Smooth muscle cell of the brain vasculature (primary cell): ENCODE results near the gene ARL15.

Experiments used
- DNase-seq: peaks from one replicate; pipeline ENCODE4 v3.0.0-alpha.2; 2012; ENCODE audit warnings: low read depth, low spot score

The ARL15 gene

GRCh38 chr5:54288568-54289217 lies 21.7 kb downstream of the ARL15 start:
- DNase-seq, result no peak

- DNase-seq, result no peak
Observed at GRCh38 chr5:54285686-54286085, 24.7 kb downstream of the ARL15 start.

- no peak for DNase-seq
Observed at GRCh38 chr5:54284586-54284985, 25.8 kb downstream of the ARL15 start.

DNA sequence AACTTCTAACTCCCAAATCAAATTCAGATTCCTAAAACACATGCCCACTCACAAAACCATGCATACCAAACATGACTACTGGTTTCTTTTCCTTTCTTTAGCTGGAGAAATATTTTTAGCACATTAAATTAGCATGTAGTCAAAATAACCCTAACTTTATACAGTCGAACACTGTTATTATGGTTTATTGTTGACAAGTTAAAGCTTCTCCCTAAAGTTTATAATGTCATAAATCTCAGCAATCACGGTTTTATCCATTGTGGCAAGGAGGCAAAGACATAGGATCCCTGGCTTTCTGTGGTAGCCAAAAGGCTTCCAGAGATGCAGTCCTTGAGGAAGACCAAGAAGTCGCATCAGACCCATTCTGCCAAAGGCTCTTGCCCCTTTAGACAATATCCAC lies 27.5 kb downstream of the ARL15 start:
- no peak for DNase-seq

DNA sequence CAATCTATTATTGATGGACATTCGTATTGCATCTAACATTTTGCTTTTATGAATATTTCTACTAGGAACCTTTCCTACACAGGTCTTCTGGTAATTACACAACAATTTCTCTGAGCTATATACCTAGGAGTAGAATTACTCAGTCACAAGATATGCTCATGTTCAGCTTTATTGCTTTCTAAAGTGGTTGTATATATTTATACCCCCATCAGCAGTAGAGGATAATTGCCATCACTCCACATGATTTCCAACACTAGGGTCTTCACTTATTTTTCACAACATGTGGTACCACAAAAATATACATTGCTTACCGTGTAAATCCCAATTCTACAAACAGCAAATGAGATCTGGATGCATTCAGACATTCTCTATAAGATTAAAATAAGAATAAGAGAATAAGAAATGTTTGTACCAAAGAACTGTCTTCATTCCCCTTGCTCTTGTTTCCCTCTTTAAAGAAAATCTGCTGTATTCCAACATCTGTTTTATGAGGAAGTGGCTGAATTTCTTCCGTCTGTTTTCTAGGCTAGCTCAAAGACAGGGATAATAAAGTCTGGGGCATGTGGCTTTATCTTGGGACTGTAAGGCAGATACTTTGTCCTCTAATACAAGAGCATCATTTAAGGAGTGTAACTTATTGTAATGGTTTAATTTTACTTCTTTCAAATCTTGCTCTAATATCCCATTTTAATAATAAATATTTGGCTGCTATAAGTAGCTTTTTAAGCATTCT lies 28.2 kb downstream of the ARL15 start:
- no peak for DNase-seq

- DNase-seq, result no peak
Observed at GRCh38 chr5:54279960-54280359, 30.4 kb downstream of the ARL15 start.

- no peak for DNase-seq
Observed at GRCh38 chr5:54278979-54279717, 31.2 kb downstream of the ARL15 start.

DNA sequence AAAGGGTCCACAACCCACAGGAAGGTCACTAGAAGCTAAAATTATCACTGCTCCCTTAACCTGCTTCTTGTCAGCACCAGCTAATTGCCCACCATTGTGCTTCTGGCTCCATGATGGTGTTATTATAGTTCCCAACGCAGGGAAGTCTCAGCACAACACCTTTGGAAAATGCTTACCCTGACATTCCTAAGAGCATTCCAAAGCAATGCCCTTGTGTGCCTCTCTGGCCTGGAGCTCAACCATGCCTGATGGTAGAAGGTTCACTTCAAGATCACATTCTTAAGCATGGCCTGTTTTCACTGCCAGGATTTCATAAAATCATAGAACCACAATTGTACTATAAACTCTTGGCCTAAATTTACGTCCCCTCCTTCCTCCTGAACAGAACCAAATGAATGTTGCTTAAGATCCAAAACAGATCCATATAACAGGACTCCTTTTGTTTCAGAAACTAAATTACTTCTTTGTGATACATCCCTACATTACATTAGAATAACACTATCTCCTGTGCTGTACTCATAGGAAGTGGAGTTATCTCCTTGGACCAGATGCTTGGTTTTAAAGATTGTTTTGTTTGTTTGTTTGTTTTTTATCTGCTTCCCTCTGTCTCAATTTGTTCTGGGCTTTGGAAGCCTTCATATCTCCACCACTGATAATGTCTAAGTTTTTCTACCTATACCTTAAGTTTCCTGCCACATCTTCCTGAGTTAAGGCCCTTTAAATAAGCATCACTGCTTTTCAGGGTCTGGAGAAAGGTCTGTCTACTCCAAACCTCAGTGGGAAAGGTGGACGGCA lies 32.1 kb downstream of the ARL15 start:
- DNase-seq, result no peak

DNA sequence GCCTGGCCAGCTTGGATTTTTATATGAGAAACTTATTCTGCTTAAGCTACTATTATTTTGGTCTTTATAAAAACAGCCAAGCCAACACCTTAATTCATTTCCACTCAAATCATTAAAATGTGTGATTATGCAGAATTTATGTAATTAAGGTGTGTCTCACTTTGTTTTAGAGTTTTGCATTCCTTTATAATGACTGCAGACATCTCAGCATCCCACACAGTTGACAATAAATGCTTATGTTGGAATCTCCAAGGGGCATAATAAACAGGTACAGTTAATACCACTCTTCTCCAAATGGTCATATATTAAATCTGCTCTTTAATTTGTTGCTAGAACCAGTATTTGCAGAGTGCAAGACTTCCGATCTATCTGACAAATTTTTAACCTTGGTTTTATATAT lies 34.3 kb downstream of the ARL15 start:
- DNase-seq, result no peak

DNA sequence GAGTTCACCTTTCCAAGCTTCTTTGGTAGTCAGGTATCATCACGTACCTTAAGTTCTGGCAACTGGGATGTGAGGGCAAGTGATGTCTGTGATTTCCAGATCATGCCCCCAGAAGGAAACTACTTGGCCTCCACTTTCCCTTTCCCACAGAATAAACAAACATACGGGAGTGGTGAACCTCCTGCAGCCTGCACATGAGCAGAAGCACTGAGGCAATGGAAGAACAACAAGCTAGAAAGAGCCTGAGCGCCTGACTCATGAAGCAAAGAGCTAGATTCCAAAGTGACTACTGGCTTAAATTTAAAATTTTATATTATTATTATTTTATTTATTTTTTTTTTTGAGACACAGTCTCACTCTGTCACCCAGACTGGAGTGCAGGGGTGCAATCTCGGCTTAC lies 35.0 kb downstream of the ARL15 start:
- DNase-seq, result peak; percentile 9

DNA sequence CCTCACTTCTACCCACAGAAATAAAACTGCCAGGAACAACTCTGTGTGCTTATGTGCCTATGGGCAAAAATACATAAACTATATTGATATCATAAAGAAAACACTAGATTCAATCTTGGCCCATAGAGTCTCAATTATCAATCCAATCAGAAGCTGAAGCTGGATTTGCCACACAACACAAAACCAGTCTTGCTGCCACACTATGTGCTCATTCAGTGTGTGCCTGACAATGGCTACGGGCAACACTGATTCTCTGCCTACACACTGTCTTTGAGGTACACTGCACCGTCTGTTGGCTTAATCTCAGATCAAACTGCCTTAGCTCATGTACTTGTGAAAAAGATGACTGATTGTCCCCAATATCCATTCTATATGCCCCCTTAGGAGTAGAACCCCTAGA lies 35.4 kb downstream of the ARL15 start:
- DNase-seq, result no peak

- no peak for DNase-seq
Observed at GRCh38 chr5:54273715-54274114, 36.7 kb downstream of the ARL15 start.

- no peak for DNase-seq
Observed at GRCh38 chr5:54272746-54273145, 37.6 kb downstream of the ARL15 start.

GRCh38 chr5:54270326-54270725 lies 40.0 kb downstream of the ARL15 start:
- no peak for DNase-seq

GRCh38 chr5:54264574-54264973 lies 45.8 kb downstream of the ARL15 start:
- DNase-seq, result no peak

GRCh38 chr5:54263447-54263846 lies 46.9 kb downstream of the ARL15 start:
- no peak for DNase-seq

GRCh38 chr5:54261596-54261995 lies 48.8 kb downstream of the ARL15 start:
- no peak for DNase-seq

GRCh38 chr5:54259981-54260380 lies 50.4 kb downstream of the ARL15 start:
- no peak for DNase-seq

- DNase-seq, result no peak
Observed at GRCh38 chr5:54259090-54259489, 51.3 kb downstream of the ARL15 start.

GRCh38 chr5:54257366-54258118 lies 52.8 kb downstream of the ARL15 start:
- DNase-seq, result no peak

- no peak for DNase-seq
Observed at GRCh38 chr5:54254482-54255198, 55.7 kb downstream of the ARL15 start.
